ENCODE results near the gene FRMD4B.

Gene FRMD4B

DNA sequence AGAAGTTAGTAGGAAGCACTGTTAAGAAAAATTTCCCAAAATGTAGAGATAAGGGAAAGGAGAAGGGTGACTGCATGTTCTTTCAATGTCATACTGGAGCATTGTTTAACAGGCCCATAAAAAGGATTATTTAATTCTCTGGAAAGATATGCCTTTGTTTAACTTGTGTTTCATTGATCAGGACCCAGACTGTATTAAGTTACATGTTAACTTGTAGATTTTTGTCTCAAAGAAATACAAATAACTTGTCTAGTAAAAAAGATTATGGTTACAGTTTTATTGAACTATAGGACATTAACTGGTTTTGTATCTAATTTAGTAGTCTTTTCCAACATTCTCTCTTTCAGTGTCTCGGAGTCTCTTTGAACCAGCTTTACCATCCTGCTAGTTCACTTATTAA lies 213.8 kb downstream of the FRMD4B start:
- TF ChIP-seq, protein P1, sequence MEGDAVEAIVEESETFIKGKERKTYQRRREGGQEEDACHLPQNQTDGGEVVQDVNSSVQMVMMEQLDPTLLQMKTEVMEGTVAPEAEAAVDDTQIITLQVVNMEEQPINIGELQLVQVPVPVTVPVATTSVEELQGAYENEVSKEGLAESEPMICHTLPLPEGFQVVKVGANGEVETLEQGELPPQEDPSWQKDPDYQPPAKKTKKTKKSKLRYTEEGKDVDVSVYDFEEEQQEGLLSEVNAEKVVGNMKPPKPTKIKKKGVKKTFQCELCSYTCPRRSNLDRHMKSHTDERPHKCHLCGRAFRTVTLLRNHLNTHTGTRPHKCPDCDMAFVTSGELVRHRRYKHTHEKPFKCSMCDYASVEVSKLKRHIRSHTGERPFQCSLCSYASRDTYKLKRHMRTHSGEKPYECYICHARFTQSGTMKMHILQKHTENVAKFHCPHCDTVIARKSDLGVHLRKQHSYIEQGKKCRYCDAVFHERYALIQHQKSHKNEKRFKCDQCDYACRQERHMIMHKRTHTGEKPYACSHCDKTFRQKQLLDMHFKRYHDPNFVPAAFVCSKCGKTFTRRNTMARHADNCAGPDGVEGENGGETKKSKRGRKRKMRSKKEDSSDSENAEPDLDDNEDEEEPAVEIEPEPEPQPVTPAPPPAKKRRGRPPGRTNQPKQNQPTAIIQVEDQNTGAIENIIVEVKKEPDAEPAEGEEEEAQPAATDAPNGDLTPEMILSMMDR (IDR thresholded peaks at IDR 0.05): no peak
- Histone ChIP-seq H3K4me1 (no peaks in the 10 kb centered on the region), H3K4me3 (ENCODE audit: low read depth, low read length) (no peak overlapping the region), H3K36me3 (ENCODE audit: control insufficient read depth, insufficient read depth, low read length) (no peaks in the 10 kb centered on the region), H2AFZ (no peak overlapping the region), H3K27ac (no peak overlapping the region), H3K79me2 (no peaks in the 10 kb centered on the region), H3K9me3 (ENCODE audit: control insufficient read depth, low read length) (no peaks in the 10 kb centered on the region), H3K27me3 (ENCODE audit: control insufficient read depth, insufficient read depth, low read length) (no peaks in the 10 kb centered on the region), H3K9ac (no peak overlapping the region), H3K4me2 (ENCODE audit: low read length) (no peak overlapping the region)

DNA sequence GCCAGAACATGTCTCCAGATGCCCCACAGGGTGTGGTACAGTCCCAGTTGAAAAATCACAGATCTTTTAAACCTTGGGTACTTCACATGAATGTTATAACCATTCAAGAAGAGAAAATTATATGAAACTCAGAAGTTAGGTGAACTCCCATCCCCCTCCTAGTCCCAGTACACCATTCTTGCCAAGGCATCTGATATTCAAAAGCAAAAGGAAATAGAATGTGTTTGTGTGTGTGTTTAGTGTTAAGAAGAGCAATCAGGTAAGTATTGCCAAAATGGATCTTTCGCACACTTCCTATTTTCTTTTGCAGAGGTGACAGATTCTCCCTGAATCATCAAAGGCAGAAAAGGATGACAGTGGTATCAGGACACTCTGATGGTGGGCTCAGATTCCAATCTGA lies 219.4 kb downstream of the FRMD4B start:
- Histone ChIP-seq H2AFZ (no peak overlapping the region), H3K4me3 (ENCODE audit: low read depth, low read length) (no peak overlapping the region), H3K27me3 (ENCODE audit: control insufficient read depth, insufficient read depth, low read length) (no peaks in the 10 kb centered on the region), H3K4me2 (ENCODE audit: low read length) (no peak overlapping the region), H3K4me1 (no peaks in the 10 kb centered on the region), H3K9me3 (ENCODE audit: control insufficient read depth, low read length) (no peaks in the 10 kb centered on the region), H3K9ac (no peak overlapping the region), H3K79me2 (no peaks in the 10 kb centered on the region), H3K27ac (no peak overlapping the region), H3K36me3 (ENCODE audit: control insufficient read depth, insufficient read depth, low read length) (no peaks in the 10 kb centered on the region)
- TF ChIP-seq, protein P1 (IDR thresholded peaks at IDR 0.05): no peak

DNA sequence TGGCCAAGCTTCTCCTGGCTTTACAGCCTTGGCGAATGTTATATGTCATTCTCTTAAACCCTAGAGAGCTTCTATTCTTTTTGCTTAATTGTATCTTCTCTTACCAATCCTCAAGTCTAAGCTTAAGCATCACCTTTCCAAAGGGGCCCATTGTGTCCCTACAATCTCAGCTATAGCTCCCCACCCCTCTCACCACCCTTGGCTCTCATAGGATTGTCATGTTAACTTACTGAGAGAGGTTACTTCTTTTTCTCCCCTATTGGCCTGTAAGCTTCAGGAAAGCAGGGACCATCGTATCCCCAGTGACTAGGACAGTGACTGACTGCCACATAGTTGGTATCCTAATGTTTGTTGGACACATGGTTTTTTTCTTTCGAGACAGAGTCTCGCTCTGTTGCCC lies 220.1 kb downstream of the FRMD4B start:
- no peak overlapping the region for H3K27ac ChIP-seq
- TF ChIP-seq, protein P1 (IDR thresholded peaks at IDR 0.05): no peak

DNA sequence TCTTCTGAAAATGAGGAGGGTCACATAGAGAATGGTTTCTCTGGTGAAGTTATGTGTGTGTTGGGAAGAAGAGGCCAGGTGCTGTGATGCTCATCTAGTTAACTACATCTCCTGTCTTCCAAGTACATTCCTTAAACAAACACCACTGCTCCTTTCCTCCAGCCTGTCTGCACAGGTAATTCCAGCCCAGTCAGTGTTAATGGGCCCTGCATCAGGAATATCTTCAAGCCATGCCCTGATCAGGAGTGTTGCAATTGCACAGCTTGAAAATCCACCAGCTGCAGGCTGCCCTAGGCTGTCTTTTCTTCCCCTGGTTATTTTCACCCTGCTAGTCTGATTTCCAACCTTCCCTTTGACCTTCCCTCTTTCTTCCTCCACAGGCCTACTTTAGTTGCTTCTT lies 221.6 kb downstream of the FRMD4B start:
- Histone ChIP-seq H2AFZ (no peak overlapping the region), H3K4me2 (ENCODE audit: low read length) (no peak overlapping the region), H3K79me2 (no peaks in the 10 kb centered on the region), H3K36me3 (ENCODE audit: control insufficient read depth, insufficient read depth, low read length) (no peaks in the 10 kb centered on the region), H3K4me3 (ENCODE audit: low read depth, low read length) (no peak overlapping the region), H3K27ac (no peak overlapping the region), H3K27me3 (ENCODE audit: control insufficient read depth, insufficient read depth, low read length) (no peaks in the 10 kb centered on the region), H3K4me1 (no peaks in the 10 kb centered on the region), H3K9ac (no peak overlapping the region), H3K9me3 (ENCODE audit: control insufficient read depth, low read length) (no peaks in the 10 kb centered on the region)
- TF ChIP-seq, protein P1 (IDR thresholded peaks at IDR 0.05): no peak

More for the DNA sequence above, 220.1 kb downstream of the FRMD4B start:
- no peak overlapping the region for H3K4me2 ChIP-seq (ENCODE audit: low read length)
- no peaks in the 10 kb centered on the region for H3K9me3 ChIP-seq (ENCODE audit: control insufficient read depth, low read length)
- no peaks in the 10 kb centered on the region for H3K4me1 ChIP-seq
- no peak overlapping the region for H3K4me3 ChIP-seq (ENCODE audit: low read depth, low read length)
- no peaks in the 10 kb centered on the region for H3K27me3 ChIP-seq (ENCODE audit: control insufficient read depth, insufficient read depth, low read length)
- H2AFZ ChIP-seq: no peak overlapping the region
- H3K36me3 ChIP-seq (ENCODE audit: control insufficient read depth, insufficient read depth, low read length): no peaks in the 10 kb centered on the region
- no peaks in the 10 kb centered on the region for H3K79me2 ChIP-seq
- no peak overlapping the region for H3K9ac ChIP-seq

- H3K4me1 ChIP-seq: no peaks in the 10 kb centered on the region
- H2AFZ ChIP-seq: no peak overlapping the region
- H3K27ac ChIP-seq: no peak overlapping the region
- no peak overlapping the region for H3K9ac ChIP-seq
- H3K4me2 ChIP-seq (ENCODE audit: low read length): no peak overlapping the region
- no peaks in the 10 kb centered on the region for H3K79me2 ChIP-seq
- no peak overlapping the region for H3K4me3 ChIP-seq (ENCODE audit: low read depth, low read length)
- TF ChIP-seq, protein P1 (IDR thresholded peaks at IDR 0.05): no peak
- no peaks in the 10 kb centered on the region for H3K9me3 ChIP-seq (ENCODE audit: control insufficient read depth, low read length)
- no peaks in the 10 kb centered on the region for H3K27me3 ChIP-seq (ENCODE audit: control insufficient read depth, insufficient read depth, low read length)
- H3K36me3 ChIP-seq (ENCODE audit: control insufficient read depth, insufficient read depth, low read length): no peaks in the 10 kb centered on the region
These were observed 223.4 kb downstream of the FRMD4B start for GRCh38 chr3:69162308-69162980.
